H1 (cell line): ENCODE data around the gene RBP3. TPM values are rescaled to one million over a fixed set of nuclear protein-coding genes. Genes with fewer than 3 reads are reported as not detected.

Experiments used
- CTCF ChIA-PET: fragments of 300-600 bp; sonication (Branson Sonifier 250); formaldehyde crosslinking; loops from one replicate; lab custom pipeline; 2021; ENCODE audit not compliant: partially characterized antibody; lab: Charles Lee
- POLR2A ChIA-PET: fragments of 300-600 bp; sonication (Branson Sonifier 250); formaldehyde crosslinking; loops from one replicate; lab custom pipeline; 2021; ENCODE audit warnings: inconsistent platforms; ENCODE audit not compliant: partially characterized antibody; lab: Charles Lee
- DNase-seq, 2 experiments: peaks; one replicate each; pipeline versions ENCODE4 v3.0.0 to v3.0.0-alpha.2; 2010 to 2022; ENCODE audit warnings: low spot score in 2 of 2, low read depth in 1 of 2, mixed read lengths in 1 of 2
- FAIRE-seq: peaks from 2 replicates; lab custom pipeline; 2011; peaks lifted over from hg19 to GRCh38; lab: Jason Lieb, UNC
- H2AFZ ChIP-seq: 2 replicates; pipeline ENCODE4 v1.8.1; 2012; ENCODE audit warnings: low read length, inconsistent platforms
- H2AK5ac ChIP-seq: 2 replicates; pipeline ENCODE4 v1.6.1; 2013; ENCODE audit warnings: low read depth, low read length
- H2BK120ac ChIP-seq: replicated peaks from 2 replicates; pipeline ENCODE3; 2013; ENCODE audit warnings: low read depth, low read length, inconsistent platforms
- H2BK12ac ChIP-seq: 2 replicates; pipeline ENCODE4 v1.6.1; 2013; ENCODE audit warnings: low read depth, low read length
- H2BK15ac ChIP-seq: 2 replicates; pipeline ENCODE4 v1.6.1; 2013; ENCODE audit warnings: low read length
- H2BK20ac ChIP-seq: 2 replicates; pipeline ENCODE4 v1.6.1; 2013; ENCODE audit warnings: low read length
- H2BK5ac ChIP-seq: 2 replicates; pipeline ENCODE4 v1.6.1; 2013; ENCODE audit warnings: low read depth, low read length
- H3K14ac ChIP-seq: 2 replicates; pipeline ENCODE4 v1.6.1; 2013; ENCODE audit warnings: inconsistent platforms; ENCODE audit not compliant: insufficient read length
- H3K18ac ChIP-seq: 2 replicates; pipeline ENCODE4 v1.6.1; 2013; ENCODE audit warnings: low read length; ENCODE audit errors: extremely low read depth
- H3K23ac ChIP-seq: 2 replicates; pipeline ENCODE4 v1.6.1; 2013; ENCODE audit warnings: inconsistent platforms; ENCODE audit not compliant: insufficient read length
- H3K23me2 ChIP-seq: 2 replicates; pipeline ENCODE4 v1.6.1; 2013; ENCODE audit warnings: low read depth, low read length
- H3K27ac ChIP-seq: 2 replicates; pipeline ENCODE4 v1.6.1; 2011; ENCODE audit warnings: low read depth, low read length, inconsistent platforms
- H3K27me3 ChIP-seq, 4 experiments: replicated peaks in 1 of 4; 1 replicate in 1 of 4; 2 replicates in 3 of 4; pipeline versions ENCODE4 v1.6.1 to v1.8.1; 2011 to 2013; ENCODE audit warnings: low read length in 3 of 4, mild to moderate bottlenecking in 3 of 4, inconsistent platforms in 2 of 4, mixed read lengths in 2 of 4, moderate library complexity in 1 of 4; ENCODE audit not compliant: control insufficient read depth in 3 of 4, insufficient read depth in 3 of 4; ENCODE audit errors: extremely low read depth in 1 of 4
- H3K36me3 ChIP-seq, 4 experiments: 2 replicates each; pipeline versions ENCODE4 v1.6.1 to v1.8.1; 2011 to 2013; ENCODE audit warnings: mild to moderate bottlenecking in 4 of 4, low read length in 3 of 4, moderate library complexity in 2 of 4, control low read depth in 1 of 4, inconsistent platforms in 1 of 4; ENCODE audit not compliant: insufficient read depth in 4 of 4, control insufficient read depth in 2 of 4
- H3K4ac ChIP-seq: replicated peaks from 2 replicates; pipeline ENCODE3; 2013; ENCODE audit warnings: low read length, low read depth, mixed read lengths, inconsistent platforms; ENCODE audit not compliant: insufficient read length
- H3K4me1 ChIP-seq, 4 experiments: replicated peaks in 1 of 4; 1 replicate in 1 of 4; 2 replicates in 3 of 4; pipeline versions ENCODE4 v1.6.1 to v1.8.1; 2011 to 2013; ENCODE audit warnings: low read length in 3 of 4, inconsistent platforms in 2 of 4, mixed read lengths in 1 of 4; ENCODE audit not compliant: insufficient read depth in 4 of 4, control insufficient read depth in 3 of 4
- H3K4me2 ChIP-seq, 2 experiments: 2 replicates each; pipeline versions ENCODE4 v1.6.1 to v1.8.1; 2011 to 2013; ENCODE audit warnings: low read depth in 2 of 2, low read length in 2 of 2, control low read depth in 1 of 2, inconsistent platforms in 1 of 2, mild to moderate bottlenecking in 1 of 2; ENCODE audit not compliant: insufficient read depth in 1 of 2
- H3K4me3 ChIP-seq, 4 experiments: fragments of 200-600, 300-600 bp in 1 of 4; sonication (generic), shearing (Covaris generic), sonication (Bioruptor Twin) in 1 of 4; 2 replicates each; pipeline versions ENCODE4 v1.5.1 to v1.8.1; 2011 to 2016; ENCODE audit warnings: low read length in 4 of 4, low read depth in 3 of 4, control low read depth in 2 of 4, inconsistent platforms in 2 of 4, mild to moderate bottlenecking in 2 of 4, mixed read lengths in 1 of 4, moderate library complexity in 1 of 4; ENCODE audit not compliant: insufficient read depth in 2 of 4; ENCODE audit errors: extremely low read depth in 1 of 4
- H3K56ac ChIP-seq: replicated peaks from 2 replicates; pipeline ENCODE3; 2013; ENCODE audit warnings: low read depth, mild to moderate bottlenecking, mixed read lengths, low read length, inconsistent platforms; ENCODE audit not compliant: insufficient read length
- H3K79me1 ChIP-seq: 2 replicates; pipeline ENCODE4 v1.6.1; 2013; ENCODE audit warnings: low read depth, low read length, control low read depth
- H3K79me2 ChIP-seq, 2 experiments: 2 replicates each; pipeline versions ENCODE4 v1.6.1 to v1.8.1; 2012 to 2013; ENCODE audit warnings: low read length in 2 of 2, mild to moderate bottlenecking in 2 of 2, inconsistent platforms in 1 of 2; ENCODE audit not compliant: insufficient read depth in 2 of 2, control insufficient read depth in 1 of 2
- H3K9ac ChIP-seq, 4 experiments: replicated peaks in 1 of 4; 1 replicate in 1 of 4; 2 replicates in 3 of 4; pipeline versions ENCODE4 v1.6.1 to v1.8.1; 2011 to 2013; ENCODE audit warnings: low read depth in 3 of 4, low read length in 3 of 4, control low read depth in 2 of 4, mild to moderate bottlenecking in 2 of 4, moderate library complexity in 2 of 4, inconsistent platforms in 1 of 4; ENCODE audit errors: extremely low read depth in 1 of 4
- H3K9me3 ChIP-seq, 2 experiments: 2 replicates each; pipeline versions ENCODE4 v1.6.1 to v1.8.1; 2012 to 2013; ENCODE audit warnings: mild to moderate bottlenecking in 2 of 2, moderate library complexity in 2 of 2, control low read depth in 1 of 2, inconsistent platforms in 1 of 2, low read depth in 1 of 2, low read length in 1 of 2, mixed read lengths in 1 of 2; ENCODE audit not compliant: insufficient read depth in 2 of 2
- H4K20me1 ChIP-seq, 2 experiments: replicated peaks in 1 of 2; 2 replicates each; pipeline versions ENCODE3 to v1.8.1; 2011 to 2013; ENCODE audit warnings: inconsistent platforms in 2 of 2, low read length in 2 of 2, mild to moderate bottlenecking in 1 of 2; ENCODE audit not compliant: insufficient read depth in 2 of 2, control insufficient read depth in 1 of 2
- H4K5ac ChIP-seq: 2 replicates; pipeline ENCODE4 v1.6.1; 2013; ENCODE audit warnings: low read length, low read depth, mixed read lengths, inconsistent platforms; ENCODE audit not compliant: insufficient read length
- H4K8ac ChIP-seq: 2 replicates; pipeline ENCODE4 v1.8.0; 2013; ENCODE audit warnings: mild to moderate bottlenecking, moderate library complexity, low read length, inconsistent platforms; ENCODE audit not compliant: insufficient read depth; ENCODE audit errors: extremely low read depth
- H4K91ac ChIP-seq: replicated peaks from 2 replicates; pipeline ENCODE3; 2013; ENCODE audit warnings: low read length, mixed read lengths, inconsistent platforms; ENCODE audit not compliant: insufficient read length
- ATF2 ChIP-seq: IDR thresholded peaks from 2 replicates; pipeline ENCODE4 v1.6.1; 2012; ENCODE audit warnings: low read length, inconsistent platforms
- PHF8 ChIP-seq: fragments of 200-600 bp; sonication (generic); conservative IDR thresholded peaks from 2 replicates; pipeline ENCODE4 v1.7.1; 2012; ENCODE audit warnings: low read depth, mild to moderate bottlenecking, inconsistent platforms, low read length, moderate library complexity
- POLR2AphosphoS5 ChIP-seq: IDR thresholded peaks from 2 replicates; pipeline ENCODE4 v1.6.1; 2011; ENCODE audit warnings: low read depth, low read length
- TAF1 ChIP-seq: IDR thresholded peaks from 2 replicates; pipeline ENCODE4 v1.6.1; 2011; ENCODE audit warnings: mild to moderate bottlenecking, low read depth, low read length
- ZNF274 ChIP-seq: IDR thresholded peaks from 2 replicates; pipeline ENCODE4 v1.7.0; 2012; ENCODE audit warnings: low read length, borderline replicate concordance; ENCODE audit errors: extremely low read depth
- WGBS, 2 experiments: shearing (Covaris generic) in 1 of 2; methylation state at CpG; one replicate each; pipeline versions ENCODE4 v1.1.6 to v1.1.7; 2013 to 2015; ENCODE audit warnings: low lambda C conversion rate in 2 of 2, mixed read lengths in 2 of 2, inconsistent platforms in 1 of 2, low coverage in 1 of 2, missing lambda C conversion rate in 1 of 2; ENCODE audit not compliant: insufficient replicate concordance in 2 of 2, insufficient coverage in 1 of 2, insufficient read length in 1 of 2; ENCODE audit errors: extremely low coverage in 1 of 2, missing lambda C conversion rate in 1 of 2; 5-methylcytosine and 5-hydroxymethylcytosine counted together
- polyA plus RNA-seq, 7 experiments: library from polyadenylated mRNA; depleted of rRNA in 3 of 7; stranded (reverse) in 5 of 7; unstranded in 2 of 7; fragments of >200 nt in 5 of 7; fragments of 200-250 nt in 2 of 7; gene quantifications; 1 replicate in 5 of 7; 2 replicates in 1 of 7; 4 replicates in 1 of 7; pipeline versions ENCODE4 v1.2.1 to v1.2.3, GENCODE V29; 2011 to 2013; ENCODE audit warnings: missing spikeins in 2 of 7, mixed read lengths in 2 of 7
- total RNA-seq: library from RNA; stranded (reverse); fragmentation: NEBNext Ultra II Directional; extraction: Animal tissue kit (Norgen Biotek cat#: 25700); gene quantifications from 2 replicates; pipeline ENCODE4 v1.2.1, GENCODE V29; 2021
- TF ChIP-seq, protein P1 (sequence below): IDR thresholded peaks from 2 replicates; pipeline ENCODE4 v1.6.1; 2012; ENCODE audit warnings: inconsistent platforms

RBP3 gene
- total and polyA plus RNA-seq, 2 of the 8 experiments (the other 6 are each of a cell fraction or from before 2014, with no cell fraction given) = not detected

- FAIRE-seq (no peak), DNase-seq (no peak)
- 95% methylated on average over 2 of the region's 2 CpGs; no CpG with 5 or more reads in 1 of the 2 experiments for WGBS, 2 experiments
- Histone ChIP-seq H3K4ac (no peak overlapping the region), H3K18ac (no peak overlapping the region), H2BK15ac (no peak overlapping the region), H3K79me2 (no peaks in the 10 kb centered on the region), H4K20me1 (no peaks in the 10 kb centered on the region), H2BK20ac (no peak overlapping the region), H3K27me3 (no peaks in the 10 kb centered on the region)
- TF ChIP-seq ZNF274 = no peak
- no peak for TF ChIP-seq ATF2
- TF ChIP-seq TAF1 = no peak
- TF ChIP-seq POLR2AphosphoS5 = no peak
- TF ChIP-seq PHF8 = no peak
- TF ChIP-seq, protein P1, sequence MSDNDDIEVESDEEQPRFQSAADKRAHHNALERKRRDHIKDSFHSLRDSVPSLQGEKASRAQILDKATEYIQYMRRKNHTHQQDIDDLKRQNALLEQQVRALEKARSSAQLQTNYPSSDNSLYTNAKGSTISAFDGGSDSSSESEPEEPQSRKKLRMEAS = no peak
- TF ChIP-seq, all 59 proteins: peak for 0
- H3K4me3 ChIP-seq = no peak overlapping the region
- POLR2A ChIA-PET = interaction anchor here (1.2 kb wide), 1 partner anchor 69 kb away, joined by 4 read pairs; the partner anchor contains the start of gene ZNF488
- H4K5ac ChIP-seq = no peak overlapping the region
- H2AFZ ChIP-seq = no peak overlapping the region
- H4K91ac ChIP-seq = no peak overlapping the region
- no peaks in the 10 kb centered on the region for H3K36me3 ChIP-seq
- no peak overlapping the region for H3K27ac ChIP-seq
- no peaks in the 10 kb centered on the region for H3K23me2 ChIP-seq
- no peak overlapping the region for H4K8ac ChIP-seq
- H2BK5ac ChIP-seq = no peak overlapping the region
- no peaks in the 10 kb centered on the region for H3K4me1 ChIP-seq
- no peak overlapping the region for H2AK5ac ChIP-seq
- no peak overlapping the region for H3K4me2 ChIP-seq
- H3K9ac ChIP-seq = no peak overlapping the region
- no peak overlapping the region for H2BK120ac ChIP-seq
- no peak overlapping the region for H3K56ac ChIP-seq
- H3K79me1 ChIP-seq = no peaks in the 10 kb centered on the region
- H3K14ac ChIP-seq = no peak overlapping the region
- no peak overlapping the region for H2BK12ac ChIP-seq
- no peaks in the 10 kb centered on the region for H3K9me3 ChIP-seq
- CTCF ChIA-PET = interaction anchor here (0.9 to 11.8 kb wide), 8 partner anchors 9 to 320 kb away, joined by 3 to 201 read pairs (median 7); no protein-coding TSS in a partner anchor
- no peak overlapping the region for H3K23ac ChIP-seq
These were observed 32.7 kb upstream of the RBP3 start for GRCh38 chr10:47315421-47315820.
